ENCODE data around the gene TMEM165.

DNA sequence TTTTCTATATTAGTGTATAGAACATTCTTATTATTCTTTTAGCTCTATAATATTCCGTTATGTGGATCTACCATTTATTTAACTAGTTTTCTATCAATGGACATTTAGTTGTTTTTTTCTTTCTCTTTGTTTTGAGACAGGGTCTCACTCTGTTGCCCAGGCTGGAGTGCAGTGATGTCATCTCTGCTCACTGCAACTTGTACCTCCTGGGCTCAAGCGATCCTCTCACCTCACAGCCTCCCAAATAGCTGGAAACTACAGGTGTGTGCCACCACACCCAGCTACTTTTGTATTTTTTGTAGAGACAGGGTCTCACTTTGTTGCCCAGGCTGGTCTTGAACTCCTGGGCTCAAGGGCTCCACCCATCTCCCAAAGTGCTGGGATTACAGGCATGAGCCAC, 10.8 kb downstream of the TMEM165 start:
- TF ChIP-seq, protein P1, sequence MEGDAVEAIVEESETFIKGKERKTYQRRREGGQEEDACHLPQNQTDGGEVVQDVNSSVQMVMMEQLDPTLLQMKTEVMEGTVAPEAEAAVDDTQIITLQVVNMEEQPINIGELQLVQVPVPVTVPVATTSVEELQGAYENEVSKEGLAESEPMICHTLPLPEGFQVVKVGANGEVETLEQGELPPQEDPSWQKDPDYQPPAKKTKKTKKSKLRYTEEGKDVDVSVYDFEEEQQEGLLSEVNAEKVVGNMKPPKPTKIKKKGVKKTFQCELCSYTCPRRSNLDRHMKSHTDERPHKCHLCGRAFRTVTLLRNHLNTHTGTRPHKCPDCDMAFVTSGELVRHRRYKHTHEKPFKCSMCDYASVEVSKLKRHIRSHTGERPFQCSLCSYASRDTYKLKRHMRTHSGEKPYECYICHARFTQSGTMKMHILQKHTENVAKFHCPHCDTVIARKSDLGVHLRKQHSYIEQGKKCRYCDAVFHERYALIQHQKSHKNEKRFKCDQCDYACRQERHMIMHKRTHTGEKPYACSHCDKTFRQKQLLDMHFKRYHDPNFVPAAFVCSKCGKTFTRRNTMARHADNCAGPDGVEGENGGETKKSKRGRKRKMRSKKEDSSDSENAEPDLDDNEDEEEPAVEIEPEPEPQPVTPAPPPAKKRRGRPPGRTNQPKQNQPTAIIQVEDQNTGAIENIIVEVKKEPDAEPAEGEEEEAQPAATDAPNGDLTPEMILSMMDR (IDR thresholded peaks at IDR 0.05), result no peak
- no peak for TF ChIP-seq POLR2A (IDR thresholded peaks at IDR 0.05)
